GM18909 (cell line): Measurements from ENCODE around the gene WDR37.
"Not testable (repeated sequence)": the region's sequence is repeated elsewhere in the genome, so short reads cannot be mapped to it uniquely, and the experiment has no call there.

Source experiments
- ATAC-seq: cut with Tn5 transposase; IDR thresholded peaks from one replicate; pipeline ENCODE4 v1.9.1; 2021; ENCODE audit warnings: mild to moderate bottlenecking; ENCODE audit not compliant: unreplicated experiment, poor library complexity

WDR37 gene

GRCh38 chr10:1101946-1102345, 45.8 kb downstream of the WDR37 start:
- ATAC-seq, result no peak

GRCh38 chr10:1102416-1102815, 46.2 kb downstream of the WDR37 start:
- no peak for ATAC-seq

- ATAC-seq, result no peak
Measured at GRCh38 chr10:1102831-1103230, 46.6 kb downstream of the WDR37 start.

GRCh38 chr10:1103551-1103950, 47.4 kb downstream of the WDR37 start:
- ATAC-seq, result no peak

GRCh38 chr10:1104971-1105370, 48.8 kb downstream of the WDR37 start:
- ATAC-seq, result no peak

- no peak for ATAC-seq
Measured at GRCh38 chr10:1107004-1107403, 50.8 kb downstream of the WDR37 start.

- no peak for ATAC-seq
Measured at GRCh38 chr10:1107679-1108078, 51.5 kb downstream of the WDR37 start.

- ATAC-seq, result peak; percentile 94
Measured at GRCh38 chr10:1109795-1110673, 53.8 kb downstream of the WDR37 start.

- ATAC-seq, result no peak
Measured at GRCh38 chr10:1110674-1111119, 54.5 kb downstream of the WDR37 start.

- no peak for ATAC-seq
Measured at GRCh38 chr10:1114315-1114714, 58.1 kb downstream of the WDR37 start.

- ATAC-seq, result no peak
Measured at GRCh38 chr10:1114719-1115606, 58.8 kb downstream of the WDR37 start.

GRCh38 chr10:1115607-1115955, 59.4 kb downstream of the WDR37 start:
- ATAC-seq, result no peak

- ATAC-seq, result no peak
Measured at GRCh38 chr10:1116051-1116450, 59.9 kb downstream of the WDR37 start.

GRCh38 chr10:1116696-1117280, 60.6 kb downstream of the WDR37 start:
- no peak for ATAC-seq

- ATAC-seq, result no peak
Measured at GRCh38 chr10:1117651-1118050, 61.5 kb downstream of the WDR37 start.

- not testable (repeated sequence) for ATAC-seq
Measured at GRCh38 chr10:1118318-1118717, 62.1 kb downstream of the WDR37 start.

GRCh38 chr10:1119027-1119426, 62.8 kb downstream of the WDR37 start:
- no peak for ATAC-seq

- ATAC-seq, result no peak
Measured at GRCh38 chr10:1119501-1119900, 63.3 kb downstream of the WDR37 start.

- no peak for ATAC-seq
Measured at GRCh38 chr10:1120306-1120705, 64.1 kb downstream of the WDR37 start.

- no peak for ATAC-seq
Measured at GRCh38 chr10:1120801-1121211, 64.6 kb downstream of the WDR37 start.
